ENCODE measurements around the gene VAMP1. TPM values are rescaled to one million over a fixed set of nuclear protein-coding genes. Genes with fewer than 3 reads are reported as not detected.
"Not testable (repeated sequence)": the region's sequence is repeated elsewhere in the genome, so short reads cannot be mapped to it uniquely, and the experiment has no call there.

The VAMP1 gene
- total RNA-seq, 1 experiment from 2014 or later, result 9.1 TPM

- H3F3A ChIP-seq (ENCODE audit: insufficient read depth, low read depth), result peaks cover 8% of the 10 kb centered on the region; the same call in 1 of the 2 replicates
- H3K4me3 ChIP-seq, result no peak overlapping the region
- H3K27me3 ChIP-seq (ENCODE audit: insufficient read depth, low read depth), result no peaks in the 10 kb centered on the region
- H3K36me3 ChIP-seq (ENCODE audit: low read depth), result peaks cover 5% of the 10 kb centered on the region
- POLR2A ChIA-PET (ENCODE audit: unreplicated experiment), result interaction anchor here (0.6 kb wide), 3 partner anchors 17 to 1641 kb away, joined by 5 to 19 read pairs (median 13); no protein-coding TSS in a partner anchor
- peaks cover 9% of the 10 kb centered on the region; the same call in 1 of the 2 replicates for H3K4me1 ChIP-seq (replicated peaks; ENCODE audit: insufficient read depth)
- CTCF ChIA-PET, result interaction anchor here (0.6 to 0.7 kb wide), 2 partner anchors 8 to 498 kb away, joined by 3 to 4 read pairs; no protein-coding TSS in a partner anchor
- intact Hi-C loops (cut with micrococcal nuclease; ENCODE audit: unreplicated experiment), result no loop called here
- H3K9me3 ChIP-seq (ENCODE audit: insufficient read depth, low read depth), result no peaks in the 10 kb centered on the region
- no peak overlapping the region for H3K4me2 ChIP-seq
- TF ChIP-seq, protein P1, sequence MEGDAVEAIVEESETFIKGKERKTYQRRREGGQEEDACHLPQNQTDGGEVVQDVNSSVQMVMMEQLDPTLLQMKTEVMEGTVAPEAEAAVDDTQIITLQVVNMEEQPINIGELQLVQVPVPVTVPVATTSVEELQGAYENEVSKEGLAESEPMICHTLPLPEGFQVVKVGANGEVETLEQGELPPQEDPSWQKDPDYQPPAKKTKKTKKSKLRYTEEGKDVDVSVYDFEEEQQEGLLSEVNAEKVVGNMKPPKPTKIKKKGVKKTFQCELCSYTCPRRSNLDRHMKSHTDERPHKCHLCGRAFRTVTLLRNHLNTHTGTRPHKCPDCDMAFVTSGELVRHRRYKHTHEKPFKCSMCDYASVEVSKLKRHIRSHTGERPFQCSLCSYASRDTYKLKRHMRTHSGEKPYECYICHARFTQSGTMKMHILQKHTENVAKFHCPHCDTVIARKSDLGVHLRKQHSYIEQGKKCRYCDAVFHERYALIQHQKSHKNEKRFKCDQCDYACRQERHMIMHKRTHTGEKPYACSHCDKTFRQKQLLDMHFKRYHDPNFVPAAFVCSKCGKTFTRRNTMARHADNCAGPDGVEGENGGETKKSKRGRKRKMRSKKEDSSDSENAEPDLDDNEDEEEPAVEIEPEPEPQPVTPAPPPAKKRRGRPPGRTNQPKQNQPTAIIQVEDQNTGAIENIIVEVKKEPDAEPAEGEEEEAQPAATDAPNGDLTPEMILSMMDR (conservative IDR thresholded peaks at IDR 0.05), result no peak
- TF ChIP-seq EZH2 (IDR thresholded peaks at IDR 0.05; ENCODE audit: low read depth), result no peak
- H3K9me2 ChIP-seq (ENCODE audit: insufficient read depth), result no peaks in the 10 kb centered on the region
- H3K79me2 ChIP-seq (ENCODE audit: low read depth), result peaks cover 16% of the 10 kb centered on the region
- no peaks in the 10 kb centered on the region for H4K20me1 ChIP-seq (ENCODE audit: insufficient read depth)
- no TSS peak for BruUV-seq (replicated peaks)
- no peak overlapping the region for H2AFZ ChIP-seq
- no peak for DNase-seq
- H3K27ac ChIP-seq, result no peak overlapping the region
These were observed 17.8 kb upstream of the VAMP1 start for GRCh38 chr12:6488240-6488639.

- BruUV-seq (replicated peaks), result no TSS peak
- no peak overlapping the region for H3K4me3 ChIP-seq
- peaks cover 15% of the 10 kb centered on the region; the same call in 1 of the 2 replicates for H3K27me3 ChIP-seq (ENCODE audit: insufficient read depth, low read depth)
- ChIA-PET POLR2A (ENCODE audit: unreplicated experiment) (interaction anchor here (0.7 kb wide), 1 partner anchor 13 kb away, joined by 4 read pairs; no protein-coding TSS in a partner anchor), CTCF (no interaction called here)
- peaks cover 7% of the 10 kb centered on the region; the same call in 1 of the 2 replicates for H3F3A ChIP-seq (ENCODE audit: insufficient read depth, low read depth)
- H3K4me2 ChIP-seq, result no peak overlapping the region
- no peaks in the 10 kb centered on the region for H3K4me1 ChIP-seq (replicated peaks; ENCODE audit: insufficient read depth)
- H3K9me3 ChIP-seq (ENCODE audit: insufficient read depth, low read depth), result no peaks in the 10 kb centered on the region
- H3K79me2 ChIP-seq (ENCODE audit: low read depth), result no peaks in the 10 kb centered on the region
- TF ChIP-seq EZH2 (IDR thresholded peaks at IDR 0.05; ENCODE audit: low read depth), result no peak
- TF ChIP-seq, protein P1 (conservative IDR thresholded peaks at IDR 0.05), result no peak
- H3K27ac ChIP-seq, result no peak overlapping the region
- peak in 1 of 2 experiments; percentile 19 for DNase-seq
- H2AFZ ChIP-seq, result no peak overlapping the region
- no peaks in the 10 kb centered on the region for H3K36me3 ChIP-seq (ENCODE audit: low read depth)
- intact Hi-C loops (cut with micrococcal nuclease; ENCODE audit: unreplicated experiment), result no loop called here
- no peaks in the 10 kb centered on the region for H4K20me1 ChIP-seq (ENCODE audit: insufficient read depth)
- H3K9me2 ChIP-seq (ENCODE audit: insufficient read depth), result no peaks in the 10 kb centered on the region
These were observed 7.9 kb upstream of the VAMP1 start for GRCh38 chr12:6478416-6478815.

GRCh38 chr12:6477601-6478377, 7.3 kb upstream of the VAMP1 start:
- H3K9me2 ChIP-seq (ENCODE audit: insufficient read depth); H3K4me2 ChIP-seq; H3K27ac ChIP-seq; H2AFZ ChIP-seq; H3K36me3 ChIP-seq (ENCODE audit: low read depth); H3F3A ChIP-seq (ENCODE audit: insufficient read depth, low read depth); H3K4me1 ChIP-seq (replicated peaks; ENCODE audit: insufficient read depth); H4K20me1 ChIP-seq (ENCODE audit: insufficient read depth); intact Hi-C loops (cut with micrococcal nuclease; ENCODE audit: unreplicated experiment); POLR2A ChIA-PET (ENCODE audit: unreplicated experiment); H3K9me3 ChIP-seq (ENCODE audit: insufficient read depth, low read depth); H3K79me2 ChIP-seq (ENCODE audit: low read depth); DNase-seq; BruUV-seq (replicated peaks); H3K4me3 ChIP-seq: not testable (repeated sequence)
- peaks cover 15% of the 10 kb centered on the region; the same call in 1 of the 2 replicates for H3K27me3 ChIP-seq (ENCODE audit: insufficient read depth, low read depth)
- CTCF ChIA-PET, result interaction anchor here (0.7 kb wide), 2 partner anchors 10 to 71 kb away, joined by 4 to 11 read pairs; no protein-coding TSS in a partner anchor
